Stimulated activated naive B cell treated with anti-CD40 and anti-IgM and Interleukin-4, amounts not matched to agents 10 μg/mL and 1 μg/mL and 100 μg/mL, for 72 hours (primary cell): ENCODE measurements around the gene FBLN2.

ENCODE experiments used
- ATAC-seq, 2 donors: fragments of 150-1000 bp; cut with Tn5 transposase; replicated peaks; 2 replicates each; pipeline ENCODE4 v1.10.0; 2021; ENCODE audit warnings: moderate library complexity in 1 of 2
- DNase-seq: peaks from one replicate; pipeline ENCODE4 v3.0.0; 2021
- H3K27ac Mint-ChIP-seq: one replicate; pipeline ENCODE4 v1.8.0; 2022; ENCODE audit warnings: mild to moderate bottlenecking, mixed read lengths
- H3K27me3 Mint-ChIP-seq, 2 donors: one replicate each; pipeline ENCODE4 v1.8.0; 2022; ENCODE audit warnings: mixed read lengths in 2 of 2
- H3K36me3 Mint-ChIP-seq, 2 donors: one replicate each; pipeline ENCODE4 v1.8.0; 2022; ENCODE audit warnings: mixed read lengths in 2 of 2, mild to moderate bottlenecking in 1 of 2
- H3K4me1 Mint-ChIP-seq, 2 donors: one replicate each; pipeline ENCODE4 v1.8.0; 2022; ENCODE audit warnings: mixed read lengths in 2 of 2, mild to moderate bottlenecking in 1 of 2
- H3K4me3 Mint-ChIP-seq, 2 donors: one replicate each; pipeline ENCODE4 v1.8.0; 2022; ENCODE audit warnings: mild to moderate bottlenecking in 2 of 2, mixed read lengths in 2 of 2, moderate library complexity in 1 of 2
- H3K9me3 Mint-ChIP-seq, 2 donors: one replicate each; pipeline ENCODE4 v1.8.0; 2022; ENCODE audit warnings: mixed read lengths in 2 of 2, mild to moderate bottlenecking in 1 of 2

Gene FBLN2

DNA sequence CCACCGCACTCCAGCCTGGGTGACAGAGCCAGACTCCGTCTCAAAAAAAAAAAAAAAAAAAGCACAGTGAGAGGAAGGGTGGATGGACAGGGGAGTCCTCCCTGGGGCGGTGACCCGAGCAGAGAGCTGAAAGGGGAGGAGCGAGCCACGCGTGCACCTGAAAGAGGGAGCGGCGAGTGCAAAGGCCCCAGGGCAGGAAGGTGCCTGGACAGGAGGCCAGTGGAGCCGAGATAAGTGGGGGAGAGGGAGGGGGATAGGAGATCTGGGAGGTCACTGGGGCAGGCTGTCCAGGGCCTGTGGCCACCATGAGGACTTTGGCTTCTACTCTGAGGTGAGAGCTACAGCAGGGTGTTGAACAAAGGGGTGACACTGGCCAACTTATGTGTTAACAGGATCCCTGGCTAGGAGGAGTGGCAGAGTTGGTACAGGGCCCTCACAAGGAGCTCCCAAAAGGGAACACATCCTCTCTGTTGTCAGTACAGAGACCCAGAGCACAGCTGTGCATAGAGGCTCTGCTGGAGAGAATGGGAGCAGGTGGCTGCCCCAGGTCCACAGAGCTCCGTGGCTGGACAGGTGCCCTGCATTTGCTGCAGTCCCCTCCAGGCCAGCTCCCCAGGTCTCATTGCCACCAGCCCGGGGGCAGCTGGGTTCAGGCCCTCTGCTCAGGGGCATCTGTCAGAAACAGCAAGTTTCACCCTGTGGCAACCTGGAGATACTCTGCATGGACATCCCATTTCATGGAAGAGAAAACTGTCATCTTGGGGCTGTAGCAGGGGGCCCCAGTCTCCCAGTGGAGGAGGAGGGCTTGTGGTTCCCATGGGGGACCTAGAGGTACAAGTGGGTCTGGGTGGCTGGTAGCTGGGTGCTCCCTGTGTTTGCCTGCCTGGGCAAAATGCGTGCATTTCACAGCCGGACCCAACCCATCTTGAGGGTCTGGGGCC, 28.5 kb downstream of the FBLN2 start:
- Mint-ChIP-seq H3K4me3 (no peak overlapping the region), H3K27ac (no peak overlapping the region), H3K4me1 (peaks cover 0 to 2% of the 10 kb centered on the region in 2 donors), H3K27me3 (peaks cover 0 to 4% of the 10 kb centered on the region in 2 donors), H3K36me3 (no peaks in the 10 kb centered on the region), H3K9me3 (no peaks in the 10 kb centered on the region)
- DNase-seq = no peak
- no peak for ATAC-seq

DNA sequence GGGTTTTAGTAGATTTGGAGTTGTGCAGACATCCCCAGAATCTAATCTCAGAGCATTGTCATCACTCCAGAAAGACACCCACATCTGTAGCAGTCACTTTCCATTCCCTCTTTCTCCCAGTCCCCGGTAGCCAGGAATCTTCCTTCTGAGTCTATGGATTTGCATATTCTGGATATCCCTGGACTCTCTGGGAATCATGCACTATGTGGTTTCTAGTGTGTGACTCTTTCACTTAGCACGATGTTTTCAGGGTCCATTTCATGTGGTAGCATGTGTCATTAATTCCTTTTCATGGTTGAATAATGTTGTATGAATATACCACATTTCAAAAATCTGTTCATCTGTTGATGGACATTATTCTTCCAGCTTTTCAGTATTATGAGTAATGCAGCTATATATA, 29.3 kb downstream of the FBLN2 start:
- H3K27ac Mint-ChIP-seq = no peak overlapping the region
- ATAC-seq (no peak), DNase-seq (no peak)
- no peak overlapping the region for H3K4me3 Mint-ChIP-seq
- peaks cover 0 to 2% of the 10 kb centered on the region in 2 donors for H3K4me1 Mint-ChIP-seq
- peaks cover 0 to 4% of the 10 kb centered on the region in 2 donors for H3K27me3 Mint-ChIP-seq
- H3K9me3 Mint-ChIP-seq = no peaks in the 10 kb centered on the region
- H3K36me3 Mint-ChIP-seq = no peaks in the 10 kb centered on the region

GRCh38 chr3:13579063-13579462, 30.1 kb downstream of the FBLN2 start:
- no peak overlapping the region for H3K27ac Mint-ChIP-seq
- H3K4me3 Mint-ChIP-seq = no peak overlapping the region
- peaks cover 0 to 4% of the 10 kb centered on the region in 2 donors for H3K27me3 Mint-ChIP-seq
- H3K4me1 Mint-ChIP-seq = peaks cover 0 to 2% of the 10 kb centered on the region in 2 donors
- no peaks in the 10 kb centered on the region for H3K36me3 Mint-ChIP-seq
- ATAC-seq (no peak), DNase-seq (no peak)
- no peaks in the 10 kb centered on the region for H3K9me3 Mint-ChIP-seq

DNA sequence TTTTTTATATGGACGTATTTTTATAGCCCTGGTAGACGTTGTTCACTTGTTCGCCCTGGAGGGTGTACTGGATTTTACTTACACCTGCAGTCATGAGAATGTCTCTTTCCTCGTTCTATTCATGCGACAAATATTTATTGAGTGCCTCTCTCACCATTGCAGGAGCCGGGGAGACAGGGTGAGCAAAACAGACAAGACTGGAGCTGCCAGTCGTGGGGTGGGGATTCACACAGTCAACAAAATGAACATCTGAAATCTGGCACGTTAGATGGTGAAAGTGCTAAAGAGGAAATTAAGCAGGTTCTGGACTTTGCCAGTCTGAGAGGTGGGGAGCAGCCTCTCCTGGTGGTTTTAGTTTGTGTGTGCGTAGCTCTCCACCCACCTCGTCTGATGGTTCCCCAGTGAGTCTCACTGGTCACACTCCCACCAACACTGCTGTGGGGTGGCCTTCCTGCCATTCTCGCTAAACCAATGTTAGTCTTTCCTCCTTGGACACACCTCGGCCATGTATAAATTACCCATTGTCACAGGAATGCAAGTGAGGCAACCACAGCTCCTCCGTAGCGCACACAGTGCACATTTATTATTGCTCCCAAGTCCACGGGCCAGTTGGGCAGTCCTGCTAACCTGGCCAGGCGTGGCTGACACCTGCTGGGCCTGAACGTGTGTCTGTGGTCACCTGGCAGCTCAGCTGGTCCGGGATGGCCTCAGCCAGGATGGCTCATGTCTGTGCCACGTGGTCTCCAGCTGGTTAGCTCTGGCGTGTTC, 31.5 kb downstream of the FBLN2 start:
- no peak for DNase-seq
- Mint-ChIP-seq H3K9me3 (no peaks in the 10 kb centered on the region), H3K36me3 (no peaks in the 10 kb centered on the region), H3K27ac (no peak overlapping the region), H3K4me3 (no peak overlapping the region), H3K4me1 (no peaks in the 10 kb centered on the region), H3K27me3 (peaks cover 0 to 4% of the 10 kb centered on the region in 2 donors)
- ATAC-seq = no peak

DNA sequence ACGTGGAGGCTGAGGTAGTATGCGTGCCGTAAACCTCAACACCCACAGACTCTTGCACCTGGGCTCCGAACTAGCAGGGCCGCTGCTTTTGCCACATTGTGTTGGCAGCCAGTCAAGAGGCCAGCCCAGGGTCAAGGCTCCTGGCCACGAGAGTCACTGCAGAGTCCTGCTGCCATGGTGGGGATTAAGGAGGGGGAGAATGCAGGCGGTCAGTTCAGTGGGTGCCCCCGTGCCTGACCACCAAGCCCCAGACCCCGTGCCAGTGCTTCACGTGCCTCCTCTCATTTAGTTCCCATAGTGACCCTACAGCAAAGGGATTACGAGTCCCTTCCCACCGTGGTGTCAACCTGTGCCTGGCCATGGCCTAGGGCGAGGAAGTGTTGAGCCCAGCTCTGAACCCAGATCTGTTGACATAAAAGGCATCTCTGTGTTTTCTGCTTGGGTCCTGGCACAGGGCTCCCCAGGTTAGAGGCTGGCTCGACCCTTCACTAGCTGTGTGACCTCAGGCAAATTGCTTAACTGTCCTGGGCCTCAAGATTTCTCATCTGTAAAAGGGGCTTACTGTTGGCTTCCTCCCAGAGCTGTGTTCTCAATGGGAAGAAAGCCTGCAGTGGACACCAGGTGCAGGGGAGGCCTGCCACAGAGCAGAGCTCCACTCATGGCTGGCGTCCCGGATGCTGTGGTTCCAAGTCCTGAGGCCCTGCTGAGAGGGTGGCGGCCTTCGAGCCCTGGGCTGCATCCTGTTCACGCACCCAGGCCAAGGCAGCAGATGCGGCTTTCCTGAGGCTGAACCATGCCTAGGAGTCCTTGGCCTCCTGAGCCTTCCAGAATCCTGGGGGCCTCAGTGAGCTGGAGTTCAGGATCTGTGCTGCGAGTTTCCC, 32.8 kb downstream of the FBLN2 start:
- no peak for DNase-seq
- no peaks in the 10 kb centered on the region for H3K4me1 Mint-ChIP-seq
- no peak overlapping the region for H3K27ac Mint-ChIP-seq
- H3K9me3 Mint-ChIP-seq = no peaks in the 10 kb centered on the region
- no peak overlapping the region for H3K4me3 Mint-ChIP-seq
- ATAC-seq = no peak
- no peaks in the 10 kb centered on the region for H3K36me3 Mint-ChIP-seq
- no peaks in the 10 kb centered on the region for H3K27me3 Mint-ChIP-seq

GRCh38 chr3:13582366-13583250, 33.7 kb downstream of the FBLN2 start:
- Mint-ChIP-seq H3K4me1 (no peaks in the 10 kb centered on the region), H3K4me3 (no peak overlapping the region), H3K36me3 (no peaks in the 10 kb centered on the region), H3K9me3 (no peaks in the 10 kb centered on the region), H3K27me3 (no peaks in the 10 kb centered on the region), H3K27ac (no peak overlapping the region)
- ATAC-seq (no peak), DNase-seq (no peak)

DNA sequence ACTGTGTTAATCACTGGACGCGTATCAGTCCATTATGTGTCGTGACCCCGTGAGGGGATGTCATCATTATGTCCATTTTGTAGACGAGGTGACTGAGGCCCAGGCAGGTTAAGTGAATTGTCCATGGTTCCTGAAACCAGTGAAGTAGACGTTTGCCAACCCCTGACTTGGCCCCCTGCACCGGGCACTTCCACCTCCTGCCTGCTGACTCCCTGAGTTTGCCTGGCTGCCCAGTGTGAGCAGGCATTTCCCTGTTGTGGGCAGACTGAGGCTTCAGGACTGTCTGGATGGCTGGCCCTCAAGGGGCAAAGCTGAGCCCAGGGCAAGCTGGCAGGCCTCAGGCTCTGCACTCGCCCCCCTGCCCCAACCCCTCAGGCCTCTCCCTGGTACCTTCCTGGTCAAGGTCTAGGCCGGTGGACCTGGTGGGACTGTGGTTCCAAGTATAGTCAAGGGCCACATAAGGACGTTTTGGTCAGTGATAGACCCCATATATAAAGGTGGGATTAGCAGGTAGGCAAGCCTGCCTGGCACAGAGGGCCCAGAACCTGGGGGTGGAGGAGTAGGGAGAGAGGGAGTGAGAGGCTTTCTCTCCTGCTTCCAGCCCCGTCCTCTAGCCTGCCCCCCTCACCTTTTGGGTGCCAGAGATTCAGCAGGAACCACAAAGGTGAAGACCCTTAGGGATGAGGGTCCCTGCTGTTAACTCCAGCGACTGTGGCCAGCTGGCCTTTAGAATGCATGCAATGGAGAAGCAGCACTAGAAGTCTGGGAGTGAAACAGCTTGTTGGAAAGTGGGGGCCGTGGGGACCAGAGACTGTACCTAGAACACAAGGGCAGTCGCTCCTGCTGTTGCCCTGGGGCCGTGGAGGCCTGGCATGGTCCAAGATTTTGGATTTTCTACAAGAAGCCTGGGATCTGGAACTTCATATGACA, 34.6 kb downstream of the FBLN2 start:
- Mint-ChIP-seq H3K4me3 (no peak overlapping the region), H3K36me3 (no peaks in the 10 kb centered on the region), H3K9me3 (no peaks in the 10 kb centered on the region), H3K27ac (no peak overlapping the region), H3K4me1 (no peaks in the 10 kb centered on the region), H3K27me3 (no peaks in the 10 kb centered on the region)
- no peak for DNase-seq
- no peak for ATAC-seq

DNA sequence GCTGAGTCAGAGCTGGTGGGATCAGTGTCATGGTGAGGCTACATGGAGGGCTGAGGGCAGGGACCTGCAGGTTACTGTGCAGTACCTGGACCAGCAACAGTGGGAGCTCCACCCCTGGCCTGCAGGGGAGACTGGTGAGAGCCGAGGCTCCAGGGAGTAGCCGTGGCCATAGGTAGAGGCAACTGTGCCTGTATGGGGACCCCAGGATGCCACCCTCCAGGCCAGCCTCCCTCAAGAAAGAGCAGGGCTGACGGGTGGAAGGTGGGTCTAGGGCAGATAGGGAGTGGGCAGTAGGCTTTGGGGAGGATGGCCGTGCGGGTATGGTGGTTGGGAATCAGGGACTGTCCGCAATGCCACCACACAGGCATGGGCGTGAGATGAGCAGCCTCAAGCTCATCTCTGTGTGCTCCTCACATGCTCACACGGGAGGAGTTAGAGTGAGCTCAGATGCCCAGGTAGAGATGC, 35.5 kb downstream of the FBLN2 start:
- Mint-ChIP-seq H3K36me3 (no peaks in the 10 kb centered on the region), H3K9me3 (no peaks in the 10 kb centered on the region), H3K4me1 (no peaks in the 10 kb centered on the region), H3K27me3 (no peaks in the 10 kb centered on the region), H3K4me3 (no peak overlapping the region), H3K27ac (no peak overlapping the region)
- no peak for ATAC-seq
- DNase-seq = no peak

DNA sequence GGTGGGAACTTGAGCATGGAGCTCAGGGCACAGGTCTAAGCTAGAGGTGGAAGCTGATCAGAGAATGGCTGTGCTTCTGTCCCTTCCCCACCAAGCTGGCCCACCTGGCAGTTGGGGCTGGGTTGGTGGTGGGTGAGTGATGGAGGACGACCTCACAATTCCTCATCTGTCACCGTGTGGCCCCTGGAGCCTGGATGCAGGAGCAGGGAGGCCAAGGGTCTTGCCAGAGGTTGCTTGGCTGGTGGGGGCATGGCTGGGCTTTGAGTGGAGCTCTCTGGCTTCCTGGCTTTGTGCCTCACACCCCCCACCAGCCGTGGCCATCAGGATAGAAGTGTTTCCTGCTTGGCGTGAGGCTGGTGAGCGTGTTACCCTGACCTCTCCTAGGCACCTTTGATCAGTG, 36.0 kb downstream of the FBLN2 start:
- Mint-ChIP-seq H3K27me3 (no peaks in the 10 kb centered on the region), H3K27ac (no peak overlapping the region), H3K4me1 (no peaks in the 10 kb centered on the region), H3K4me3 (no peak overlapping the region), H3K36me3 (no peaks in the 10 kb centered on the region), H3K9me3 (no peaks in the 10 kb centered on the region)
- ATAC-seq (no peak), DNase-seq (no peak)

- H3K27me3 Mint-ChIP-seq = no peaks in the 10 kb centered on the region
- H3K9me3 Mint-ChIP-seq = no peaks in the 10 kb centered on the region
These were observed 38.5 kb downstream of the FBLN2 start for GRCh38 chr3:13587442-13587841.

GRCh38 chr3:13588221-13588701, 39.3 kb downstream of the FBLN2 start:
- ATAC-seq (no peak), DNase-seq (no peak)
- Mint-ChIP-seq H3K36me3 (no peaks in the 10 kb centered on the region), H3K4me1 (no peaks in the 10 kb centered on the region), H3K27ac (no peak overlapping the region), H3K4me3 (no peak overlapping the region), H3K9me3 (no peaks in the 10 kb centered on the region), H3K27me3 (no peaks in the 10 kb centered on the region)

More at GRCh38 chr3:13587442-13587841, 38.5 kb downstream of the FBLN2 start:
- Mint-ChIP-seq H3K4me1 (no peaks in the 10 kb centered on the region), H3K4me3 (no peak overlapping the region), H3K36me3 (no peaks in the 10 kb centered on the region), H3K27ac (no peak overlapping the region)
- no peak for ATAC-seq
- no peak for DNase-seq

DNA sequence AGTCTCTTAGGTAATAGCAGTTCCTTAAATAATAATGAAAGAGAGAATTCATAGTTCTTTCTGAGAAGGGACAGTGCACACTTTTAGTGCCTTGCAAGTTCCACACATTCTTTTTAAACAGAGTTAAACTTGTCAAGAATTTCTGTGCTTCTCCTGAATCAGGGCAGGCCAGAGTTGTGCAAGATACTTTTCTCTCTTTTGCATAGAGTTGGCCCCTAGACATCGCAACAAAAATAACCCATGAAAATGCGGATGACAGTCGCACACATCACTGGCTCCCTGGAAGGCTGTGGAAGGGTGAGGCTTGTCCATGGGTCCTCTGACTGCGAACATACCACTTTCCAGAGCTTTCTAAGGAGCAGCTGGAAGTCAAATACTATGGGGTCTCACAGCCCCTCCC, 40.1 kb downstream of the FBLN2 start:
- no peak for ATAC-seq
- H3K9me3 Mint-ChIP-seq = no peaks in the 10 kb centered on the region
- no peak overlapping the region for H3K27ac Mint-ChIP-seq
- H3K4me3 Mint-ChIP-seq = no peak overlapping the region
- H3K27me3 Mint-ChIP-seq = no peaks in the 10 kb centered on the region
- no peaks in the 10 kb centered on the region for H3K4me1 Mint-ChIP-seq
- H3K36me3 Mint-ChIP-seq = no peaks in the 10 kb centered on the region
- DNase-seq = no peak
